ENCODE measurements around the gene ATP5F1D. TPM values are rescaled to one million over a fixed set of nuclear protein-coding genes. Genes with fewer than 3 reads are reported as not detected.

ATP5F1D gene
- total RNA-seq, 1 experiment from 2014 or later, result 102 TPM

GRCh38 chr19:1274081-1274851 is 32.7 kb downstream of the ATP5F1D start:
- BruUV-seq (replicated peaks), result TSS peak; percentile 52
- no peaks in the 10 kb centered on the region for H3K27me3 ChIP-seq (ENCODE audit: low read length)
- H3K4me3 ChIP-seq (ENCODE audit: low read length), result peak overlapping the region; percentile 70
- no peaks in the 10 kb centered on the region for H4K20me1 ChIP-seq (ENCODE audit: low read length)
- ChIA-PET CTCF (interaction anchor here (0.5 to 1.1 kb wide), 2 partner anchors 28 to 30 kb away, joined by 4 read pairs; no protein-coding TSS in a partner anchor), POLR2A (ENCODE audit: unreplicated experiment) (interaction anchor here (0.6 kb wide), 1 partner anchor 477 kb away, joined by 4 read pairs; no protein-coding TSS in a partner anchor)
- TF ChIP-seq EZH2phosphoT487 (IDR thresholded peaks at IDR 0.05; ENCODE audit: borderline replicate concordance, low read length) (no peak), CTCF (conservative IDR thresholded peaks at IDR 0.05; ENCODE audit: low read depth, low read length) (no peak), EZH2 (IDR thresholded peaks at IDR 0.05; ENCODE audit: low read length, unreplicated experiment) (no peak)
- H3K79me2 ChIP-seq (ENCODE audit: low read length), result peaks cover 73% of the 10 kb centered on the region
- H3K9me2 ChIP-seq (replicated peaks; ENCODE audit: low read length), result no peaks in the 10 kb centered on the region
- H3K27ac ChIP-seq (ENCODE audit: low read length), result peak overlapping the region; percentile 95
- DNase-seq (no peak), ATAC-seq (no peak)
- no peaks in the 10 kb centered on the region for H3F3A ChIP-seq (ENCODE audit: low read length, unreplicated experiment)
- peak overlapping the region; percentile 95 for H3K4me2 ChIP-seq (ENCODE audit: low read length)
- H3K4me1 ChIP-seq (ENCODE audit: insufficient read depth, low read length), result peaks cover 60% of the 10 kb centered on the region
- H3K36me3 ChIP-seq (ENCODE audit: low read depth, low read length), result peaks cover 6% of the 10 kb centered on the region; the same call in 1 of the 2 replicates
- no peak overlapping the region for H2AFZ ChIP-seq (ENCODE audit: low read length)
- no peaks in the 10 kb centered on the region for H3K9me3 ChIP-seq (ENCODE audit: low read length)
- intact Hi-C loops (cut with micrococcal nuclease), result loop anchor here (10.0 kb wide), 1 partner anchor 81 kb away; a partner anchor contains a TSS
- peak overlapping the region; percentile 92 for H3K9ac ChIP-seq (ENCODE audit: low read length)

GRCh38 chr19:1274852-1275259 is 33.3 kb downstream of the ATP5F1D start:
- Histone ChIP-seq H3K27me3 (ENCODE audit: low read length) (no peaks in the 10 kb centered on the region), H3K9me2 (replicated peaks; ENCODE audit: low read length) (no peaks in the 10 kb centered on the region), H3K27ac (ENCODE audit: low read length) (peak overlapping the region; percentile 95), H3K4me2 (ENCODE audit: low read length) (peak overlapping the region; percentile 95), H3K79me2 (ENCODE audit: low read length) (peaks cover 70% of the 10 kb centered on the region), H4K20me1 (ENCODE audit: low read length) (no peaks in the 10 kb centered on the region), H2AFZ (ENCODE audit: low read length) (no peak overlapping the region), H3K9me3 (ENCODE audit: low read length) (no peaks in the 10 kb centered on the region), H3K9ac (ENCODE audit: low read length) (peak overlapping the region; percentile 92), H3K4me3 (ENCODE audit: low read length) (peak overlapping the region; percentile 70), H3F3A (ENCODE audit: low read length, unreplicated experiment) (no peaks in the 10 kb centered on the region), H3K36me3 (ENCODE audit: low read depth, low read length) (peaks cover 6% of the 10 kb centered on the region; the same call in 1 of the 2 replicates), H3K4me1 (ENCODE audit: insufficient read depth, low read length) (peaks cover 57% of the 10 kb centered on the region)
- no peak for DNase-seq
- BruUV-seq (replicated peaks), result no TSS peak
- TF ChIP-seq CTCF (conservative IDR thresholded peaks at IDR 0.05; ENCODE audit: low read depth, low read length) (no peak), EZH2phosphoT487 (IDR thresholded peaks at IDR 0.05; ENCODE audit: borderline replicate concordance, low read length) (no peak), EZH2 (IDR thresholded peaks at IDR 0.05; ENCODE audit: low read length, unreplicated experiment) (no peak)
- POLR2A ChIA-PET (ENCODE audit: unreplicated experiment), result no interaction called here
- peak; percentile 2; the same call in 1 of the 2 replicates for ATAC-seq
- intact Hi-C loops (cut with micrococcal nuclease), result loop anchor here (10.0 kb wide), 1 partner anchor 80 kb away; a partner anchor contains a TSS
- CTCF ChIA-PET, result interaction anchor here (1.0 kb wide), 1 partner anchor 31 kb away, joined by 5 read pairs; no protein-coding TSS in a partner anchor

Measured in PC-3 (cell line).